OCI-LY1 (cell line): ENCODE results near the gene ATP8A2.

ENCODE experiments used
- CTCF ChIP-seq: fragments of 200-600 bp; sonication (generic), shearing (Covaris generic); IDR thresholded peaks from 2 replicates; pipeline ENCODE4 v1.5.1; 2017; ENCODE audit warnings: mild to moderate bottlenecking, antibody characterized with exemption, low read length, moderate library complexity, mixed read lengths
- EZH2 ChIP-seq: fragments of 200-600 bp; sonication (generic), shearing (Covaris generic); IDR thresholded peaks from 2 replicates; pipeline ENCODE4 v1.8.0; 2017; ENCODE audit warnings: borderline replicate concordance, mixed run types, mild to moderate bottlenecking, antibody characterized with exemption, low read length, moderate library complexity, mixed read lengths

- TF ChIP-seq CTCF, result no peak
- TF ChIP-seq EZH2, result no peak
These were observed 43.5 kb downstream of the ATP8A2 start for GRCh38 chr13:25415241-25415640.
